Activated naive CD8-positive, alpha-beta T cell (primary cell): ENCODE measurements around the gene NME1.

ENCODE experiments used
- H3K27ac Mint-ChIP-seq: one replicate; pipeline ENCODE4 v1.8.0; 2021; ENCODE audit warnings: mixed read lengths
- H3K27me3 Mint-ChIP-seq: one replicate; pipeline ENCODE4 v1.8.0; 2021; ENCODE audit warnings: mixed read lengths
- H3K36me3 Mint-ChIP-seq: one replicate; pipeline ENCODE4 v1.8.0; 2021; ENCODE audit warnings: mixed read lengths
- H3K4me1 Mint-ChIP-seq: one replicate; pipeline ENCODE4 v1.8.0; 2021; ENCODE audit warnings: low read depth, mixed read lengths
- H3K4me3 Mint-ChIP-seq: one replicate; pipeline ENCODE4 v1.8.0; 2021; ENCODE audit warnings: mild to moderate bottlenecking, mixed read lengths
- H3K9me3 Mint-ChIP-seq: one replicate; pipeline ENCODE4 v1.8.0; 2021; ENCODE audit warnings: low read depth, mixed read lengths

The NME1 gene

DNA sequence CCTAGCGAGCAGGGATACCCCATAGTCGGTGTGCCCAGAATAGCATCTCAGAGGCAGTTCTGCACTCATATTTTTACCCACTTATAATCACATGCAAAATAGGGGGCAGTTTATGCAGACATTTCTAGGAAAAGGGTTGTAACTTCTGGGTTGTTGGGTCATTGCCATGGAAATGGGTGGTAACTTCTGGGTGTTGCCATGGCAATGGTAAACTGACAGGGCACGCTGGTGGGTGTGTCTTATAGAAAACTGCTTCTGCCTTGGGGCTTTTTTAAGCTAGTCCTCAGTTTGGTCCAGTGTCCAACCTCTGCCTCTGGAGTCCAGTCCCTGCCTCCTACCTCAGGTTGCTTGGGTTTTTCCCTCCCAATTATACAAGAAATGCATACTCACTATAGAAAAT, 25.3 kb upstream of the NME1 start:
- H3K4me3 Mint-ChIP-seq = no peak overlapping the region
- no peaks in the 10 kb centered on the region for H3K27me3 Mint-ChIP-seq
- no peaks in the 10 kb centered on the region for H3K9me3 Mint-ChIP-seq
- no peaks in the 10 kb centered on the region for H3K4me1 Mint-ChIP-seq
- no peaks in the 10 kb centered on the region for H3K36me3 Mint-ChIP-seq
- H3K27ac Mint-ChIP-seq = no peak overlapping the region

DNA sequence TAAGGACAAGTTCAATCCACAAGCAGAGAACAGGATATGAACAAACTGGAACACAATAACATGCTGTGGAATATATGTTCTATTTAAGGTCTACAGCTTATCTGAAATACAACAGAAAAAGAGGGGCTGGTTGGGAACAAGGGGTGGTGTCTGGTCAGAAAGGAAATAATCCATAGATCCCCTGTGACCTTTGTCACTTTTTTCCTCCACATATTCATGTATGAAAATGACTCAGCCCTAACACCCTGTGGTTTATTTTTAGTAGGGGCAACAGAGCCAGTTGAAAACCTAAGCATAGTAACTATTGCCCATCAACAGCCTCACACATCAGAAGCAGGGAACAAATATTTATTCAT, 20.4 kb upstream of the NME1 start:
- no peak overlapping the region for H3K27ac Mint-ChIP-seq
- H3K27me3 Mint-ChIP-seq = no peaks in the 10 kb centered on the region
- no peaks in the 10 kb centered on the region for H3K9me3 Mint-ChIP-seq
- no peaks in the 10 kb centered on the region for H3K36me3 Mint-ChIP-seq
- H3K4me3 Mint-ChIP-seq = no peak overlapping the region
- peaks cover 1% of the 10 kb centered on the region for H3K4me1 Mint-ChIP-seq

DNA sequence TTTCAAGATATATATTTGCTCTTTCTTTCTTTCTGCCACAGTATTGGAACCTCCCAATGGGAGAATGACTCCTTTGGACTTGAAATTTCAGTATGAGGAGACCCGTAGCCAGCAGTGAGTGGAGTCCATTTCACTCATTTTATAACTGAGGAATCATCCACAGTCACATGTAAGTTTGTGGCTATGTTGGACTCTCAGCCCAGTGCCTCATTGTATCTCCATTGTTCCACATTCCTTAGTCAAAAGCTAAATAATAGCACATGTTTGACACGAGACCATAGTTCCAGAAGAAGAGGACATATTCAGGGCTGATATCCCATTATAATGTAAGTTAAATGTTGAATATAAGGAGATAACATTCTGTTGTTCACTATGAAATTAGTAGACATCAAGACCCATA, 20.0 kb upstream of the NME1 start:
- Mint-ChIP-seq H3K4me3 (no peak overlapping the region), H3K4me1 (peaks cover 1% of the 10 kb centered on the region), H3K36me3 (no peaks in the 10 kb centered on the region), H3K27ac (no peak overlapping the region), H3K27me3 (no peaks in the 10 kb centered on the region), H3K9me3 (no peaks in the 10 kb centered on the region)

DNA sequence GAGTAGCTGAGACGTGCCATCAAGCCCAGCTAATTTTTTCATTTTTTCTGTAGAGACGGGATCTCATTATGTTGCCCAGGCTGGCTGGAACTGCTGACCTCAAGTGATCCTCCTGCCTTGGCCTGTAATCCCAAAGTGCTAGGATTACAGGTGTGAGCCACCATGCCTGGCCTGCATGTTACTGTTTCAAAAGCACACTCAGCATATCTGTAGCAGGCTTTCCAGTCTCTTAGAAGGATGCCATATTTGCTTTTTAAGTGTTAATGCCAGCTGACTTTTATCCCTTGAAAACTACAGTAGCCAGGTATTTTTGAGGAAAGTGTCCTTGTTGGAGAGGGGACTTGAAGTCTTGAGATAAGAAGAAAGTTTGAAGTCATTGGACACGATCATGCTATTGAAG, 17.4 kb upstream of the NME1 start:
- Mint-ChIP-seq H3K9me3 (no peaks in the 10 kb centered on the region), H3K27ac (no peak overlapping the region), H3K4me1 (peaks cover 1% of the 10 kb centered on the region), H3K36me3 (no peaks in the 10 kb centered on the region), H3K27me3 (no peaks in the 10 kb centered on the region), H3K4me3 (no peak overlapping the region)

DNA sequence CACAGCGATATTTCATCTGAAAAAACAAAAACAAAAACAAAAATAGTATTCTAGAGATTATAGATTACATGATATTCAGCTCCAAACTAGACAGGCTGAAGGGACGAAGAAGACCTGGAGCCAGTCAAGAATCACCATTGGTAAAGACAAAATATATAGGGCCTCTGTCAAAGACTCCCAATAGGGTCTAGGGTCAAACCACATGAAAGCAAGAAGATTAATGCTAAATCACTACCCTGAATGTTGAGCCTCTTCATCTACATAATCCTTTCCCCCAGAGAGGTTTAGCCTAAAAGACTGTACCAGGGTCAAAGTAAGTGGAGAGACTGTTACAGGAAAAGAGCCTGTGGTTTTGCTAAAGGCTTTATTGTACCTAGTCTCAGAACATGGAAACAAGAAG, 10.8 kb upstream of the NME1 start:
- no peak overlapping the region for H3K4me3 Mint-ChIP-seq
- no peaks in the 10 kb centered on the region for H3K9me3 Mint-ChIP-seq
- no peak overlapping the region for H3K27ac Mint-ChIP-seq
- H3K27me3 Mint-ChIP-seq = no peaks in the 10 kb centered on the region
- H3K4me1 Mint-ChIP-seq = peaks cover 2% of the 10 kb centered on the region
- no peaks in the 10 kb centered on the region for H3K36me3 Mint-ChIP-seq

DNA sequence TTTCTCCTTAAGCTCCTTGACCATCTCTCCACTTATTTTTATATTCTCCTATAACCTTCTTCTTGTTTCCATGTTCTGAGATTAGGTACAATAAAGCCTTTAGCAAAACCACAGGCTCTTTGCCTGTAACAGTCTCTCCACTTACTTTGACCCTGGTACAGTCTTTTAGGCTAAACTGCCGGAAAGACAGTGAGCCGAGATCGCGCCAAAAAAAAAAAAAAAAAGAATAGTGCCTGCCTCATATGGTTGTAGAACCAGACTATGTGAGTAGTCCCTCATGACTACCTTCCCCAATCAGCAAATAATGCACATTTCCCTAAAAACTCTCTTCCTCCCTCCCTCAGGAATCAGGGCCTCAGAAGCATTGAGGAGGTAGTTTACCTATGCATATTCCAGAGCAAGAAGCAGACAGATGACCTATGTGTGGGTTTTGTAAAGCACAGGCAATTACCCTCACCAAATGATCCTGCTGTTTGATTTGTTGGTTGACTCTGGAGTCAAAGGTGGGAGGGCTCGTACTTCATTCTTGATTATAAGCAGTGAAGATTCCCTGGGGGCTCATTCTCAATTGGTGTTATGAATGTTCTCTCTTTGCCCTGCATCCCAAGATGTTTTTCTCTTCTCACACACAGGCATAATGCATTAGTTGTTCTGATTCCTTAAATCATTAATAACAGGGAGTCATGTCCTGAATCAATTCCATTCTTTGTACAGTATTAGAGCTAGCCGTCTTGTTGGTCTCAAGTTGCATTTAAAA, 8.9 kb upstream of the NME1 start:
- no peaks in the 10 kb centered on the region for H3K9me3 Mint-ChIP-seq
- H3K27ac Mint-ChIP-seq = no peak overlapping the region
- no peak overlapping the region for H3K4me3 Mint-ChIP-seq
- H3K27me3 Mint-ChIP-seq = no peaks in the 10 kb centered on the region
- peaks cover 2% of the 10 kb centered on the region for H3K4me1 Mint-ChIP-seq
- no peaks in the 10 kb centered on the region for H3K36me3 Mint-ChIP-seq

DNA sequence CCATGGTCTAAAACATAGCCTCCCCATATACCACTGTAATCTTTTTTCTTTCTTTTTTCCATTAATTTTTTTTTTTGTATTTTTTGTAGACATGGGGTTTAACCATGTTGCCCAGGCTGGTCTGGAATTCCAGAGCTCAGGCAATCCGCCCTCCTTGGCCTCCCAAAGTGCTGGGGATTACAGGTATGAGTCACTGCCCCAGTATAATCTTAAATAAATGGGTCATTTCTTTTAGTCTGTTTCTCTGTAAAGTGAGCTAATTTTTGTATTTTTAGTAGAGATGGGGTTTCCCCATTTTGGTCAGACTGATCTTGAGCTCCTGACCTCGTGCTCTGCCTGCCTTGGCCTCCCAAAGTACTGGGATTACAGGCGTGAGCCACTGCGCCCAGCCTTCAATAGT, 5.7 kb upstream of the NME1 start:
- Mint-ChIP-seq H3K9me3 (no peaks in the 10 kb centered on the region), H3K4me3 (no peak overlapping the region), H3K36me3 (no peaks in the 10 kb centered on the region), H3K27me3 (no peaks in the 10 kb centered on the region), H3K4me1 (peaks cover 2% of the 10 kb centered on the region), H3K27ac (no peak overlapping the region)

DNA sequence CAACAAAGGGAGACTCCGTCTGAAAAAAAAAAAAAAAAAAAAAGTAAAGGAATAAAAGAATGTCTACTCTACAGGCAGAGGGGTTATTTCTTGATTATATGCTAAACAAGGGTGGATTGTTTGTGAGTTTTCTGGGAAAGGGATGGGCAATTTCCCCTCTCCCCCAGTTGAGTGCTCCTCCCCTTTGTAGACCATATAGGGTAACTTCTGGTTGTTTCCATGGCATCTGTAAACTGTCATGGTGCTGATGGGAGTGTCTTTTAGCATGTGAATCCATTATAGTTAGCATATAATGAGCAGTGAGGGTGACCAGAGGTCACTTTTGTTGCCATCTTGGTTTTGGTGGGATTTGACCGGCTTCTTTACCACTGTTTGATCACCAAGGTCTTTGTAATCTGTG, 4.2 kb upstream of the NME1 start:
- Mint-ChIP-seq H3K4me3 (no peak overlapping the region), H3K9me3 (no peaks in the 10 kb centered on the region), H3K27ac (no peak overlapping the region), H3K4me1 (peaks cover 2% of the 10 kb centered on the region), H3K27me3 (no peaks in the 10 kb centered on the region), H3K36me3 (no peaks in the 10 kb centered on the region)

DNA sequence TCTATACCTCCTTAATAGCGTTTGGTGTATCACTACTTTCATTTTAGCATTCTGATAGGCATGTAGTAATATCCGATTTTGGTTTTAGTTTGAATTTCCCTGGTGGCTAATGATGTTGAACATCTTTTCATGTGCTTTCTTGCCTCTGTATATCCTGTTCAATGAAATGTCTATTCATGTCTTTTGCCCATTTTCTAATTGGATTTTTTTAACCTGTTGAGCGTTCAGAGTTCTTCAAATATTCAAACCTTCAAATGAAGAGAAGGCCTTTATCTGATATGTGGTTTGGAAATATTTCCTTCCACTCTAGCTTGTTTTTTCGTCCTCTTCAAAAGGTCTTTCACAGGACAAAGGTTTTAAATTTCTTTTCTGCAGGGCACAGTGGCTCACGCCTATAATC, 2.4 kb upstream of the NME1 start:
- Mint-ChIP-seq H3K27ac (no peak overlapping the region), H3K27me3 (no peaks in the 10 kb centered on the region), H3K4me3 (no peak overlapping the region), H3K4me1 (peaks cover 11% of the 10 kb centered on the region), H3K36me3 (no peaks in the 10 kb centered on the region), H3K9me3 (no peaks in the 10 kb centered on the region)

DNA sequence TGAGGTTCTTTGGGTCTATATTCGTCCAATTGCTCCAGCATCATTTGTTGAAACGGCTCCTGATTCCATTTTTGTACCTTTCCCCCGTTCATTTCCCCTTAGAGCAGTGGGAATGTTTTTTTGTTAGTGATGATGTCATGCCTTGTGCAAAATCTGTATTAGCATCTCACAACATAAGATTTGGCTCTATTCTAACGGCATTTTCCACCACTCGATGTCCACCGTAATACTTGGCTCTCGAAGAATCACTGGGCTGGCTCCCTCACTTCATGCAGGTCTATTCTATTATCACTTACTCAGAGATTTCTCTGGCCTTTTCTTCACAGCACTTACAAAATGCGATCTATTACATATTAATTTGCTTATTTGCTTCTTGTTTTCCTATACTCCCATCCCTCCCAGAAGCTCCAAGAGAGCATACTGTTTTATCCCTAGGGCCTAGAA, 571 bp upstream of the NME1 start:
- Mint-ChIP-seq H3K4me3 (no peak overlapping the region), H3K36me3 (peaks cover 5% of the 10 kb centered on the region), H3K27me3 (no peaks in the 10 kb centered on the region), H3K4me1 (peaks cover 19% of the 10 kb centered on the region), H3K9me3 (no peaks in the 10 kb centered on the region), H3K27ac (no peak overlapping the region)

DNA sequence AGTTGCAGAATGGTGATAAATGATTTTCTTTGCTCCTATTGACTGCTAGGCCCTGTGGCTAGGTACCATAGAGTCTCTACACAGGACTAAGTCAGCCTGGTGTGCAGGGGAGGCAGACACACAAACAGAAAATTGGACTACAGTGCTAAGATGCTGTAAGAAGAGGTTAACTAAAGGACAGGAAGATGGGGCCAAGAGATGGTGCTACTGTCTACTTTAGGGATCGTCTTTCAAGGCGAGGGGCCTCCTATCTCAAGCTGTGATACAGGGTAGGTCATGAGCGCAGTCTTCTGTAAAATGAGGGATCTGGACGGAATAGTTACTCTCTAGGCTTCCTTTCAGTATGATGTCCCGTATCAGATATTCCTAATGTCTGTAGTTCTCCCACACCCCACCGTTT, 817 bp downstream of the NME1 start:
- Mint-ChIP-seq H3K27ac (no peak overlapping the region), H3K4me1 (peaks cover 26% of the 10 kb centered on the region), H3K36me3 (peaks cover 5% of the 10 kb centered on the region), H3K9me3 (no peaks in the 10 kb centered on the region), H3K4me3 (no peak overlapping the region), H3K27me3 (no peaks in the 10 kb centered on the region)

DNA sequence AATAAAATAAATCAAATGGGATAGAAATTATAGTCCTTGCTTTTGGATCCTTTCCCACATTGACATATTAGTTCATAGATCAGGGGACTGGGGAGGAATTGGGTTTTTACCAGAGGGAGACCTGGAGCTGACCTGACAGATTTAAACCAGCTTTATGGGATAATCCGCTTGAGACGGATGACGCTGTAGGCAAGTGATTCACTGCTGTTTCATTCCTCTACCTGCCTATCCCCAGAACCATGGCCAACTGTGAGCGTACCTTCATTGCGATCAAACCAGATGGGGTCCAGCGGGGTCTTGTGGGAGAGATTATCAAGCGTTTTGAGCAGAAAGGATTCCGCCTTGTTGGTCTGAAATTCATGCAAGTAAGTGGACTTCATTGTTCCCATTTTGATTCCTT, 2.1 kb downstream of the NME1 start:
- Mint-ChIP-seq H3K27ac (no peak overlapping the region), H3K36me3 (peaks cover 9% of the 10 kb centered on the region), H3K4me1 (peaks cover 29% of the 10 kb centered on the region), H3K27me3 (no peaks in the 10 kb centered on the region), H3K4me3 (no peak overlapping the region), H3K9me3 (no peaks in the 10 kb centered on the region)

DNA sequence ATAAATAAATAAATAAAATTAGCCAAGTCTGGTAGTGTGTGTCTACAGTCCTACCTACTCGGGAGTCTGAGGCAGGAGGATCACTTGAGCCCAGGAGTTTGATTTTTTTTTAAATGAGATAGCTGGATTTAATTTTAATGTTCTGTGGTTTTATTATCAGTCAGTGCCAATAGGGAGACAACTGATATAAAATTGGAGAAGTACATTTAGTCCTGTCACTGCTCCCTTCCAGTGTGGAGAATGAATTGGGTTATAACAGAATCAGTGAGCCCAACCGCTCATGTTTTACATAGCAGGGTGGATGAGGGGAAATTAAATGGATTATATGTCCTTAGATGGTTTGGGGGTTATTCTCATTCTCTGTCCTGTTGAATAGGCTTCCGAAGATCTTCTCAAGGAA, 6.2 kb downstream of the NME1 start:
- Mint-ChIP-seq H3K27ac (peak overlapping the region; percentile 41), H3K9me3 (no peaks in the 10 kb centered on the region), H3K36me3 (peaks cover 18% of the 10 kb centered on the region), H3K4me1 (peaks cover 29% of the 10 kb centered on the region), H3K27me3 (no peaks in the 10 kb centered on the region), H3K4me3 (no peak overlapping the region)

DNA sequence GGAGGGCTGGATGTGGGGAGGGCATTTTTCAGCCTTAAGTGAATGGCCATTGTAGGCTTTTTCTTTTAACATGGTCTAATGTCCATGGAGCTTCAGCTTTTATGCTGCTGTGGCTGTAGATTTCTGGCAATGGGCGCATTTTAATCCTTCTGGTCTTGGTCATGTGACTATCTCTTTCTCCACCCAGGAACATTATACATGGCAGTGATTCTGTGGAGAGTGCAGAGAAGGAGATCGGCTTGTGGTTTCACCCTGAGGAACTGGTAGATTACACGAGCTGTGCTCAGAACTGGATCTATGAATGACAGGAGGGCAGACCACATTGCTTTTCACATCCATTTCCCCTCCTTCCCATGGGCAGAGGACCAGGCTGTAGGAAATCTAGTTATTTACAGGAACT, 8.2 kb downstream of the NME1 start:
- H3K36me3 Mint-ChIP-seq = peaks cover 18% of the 10 kb centered on the region

DNA sequence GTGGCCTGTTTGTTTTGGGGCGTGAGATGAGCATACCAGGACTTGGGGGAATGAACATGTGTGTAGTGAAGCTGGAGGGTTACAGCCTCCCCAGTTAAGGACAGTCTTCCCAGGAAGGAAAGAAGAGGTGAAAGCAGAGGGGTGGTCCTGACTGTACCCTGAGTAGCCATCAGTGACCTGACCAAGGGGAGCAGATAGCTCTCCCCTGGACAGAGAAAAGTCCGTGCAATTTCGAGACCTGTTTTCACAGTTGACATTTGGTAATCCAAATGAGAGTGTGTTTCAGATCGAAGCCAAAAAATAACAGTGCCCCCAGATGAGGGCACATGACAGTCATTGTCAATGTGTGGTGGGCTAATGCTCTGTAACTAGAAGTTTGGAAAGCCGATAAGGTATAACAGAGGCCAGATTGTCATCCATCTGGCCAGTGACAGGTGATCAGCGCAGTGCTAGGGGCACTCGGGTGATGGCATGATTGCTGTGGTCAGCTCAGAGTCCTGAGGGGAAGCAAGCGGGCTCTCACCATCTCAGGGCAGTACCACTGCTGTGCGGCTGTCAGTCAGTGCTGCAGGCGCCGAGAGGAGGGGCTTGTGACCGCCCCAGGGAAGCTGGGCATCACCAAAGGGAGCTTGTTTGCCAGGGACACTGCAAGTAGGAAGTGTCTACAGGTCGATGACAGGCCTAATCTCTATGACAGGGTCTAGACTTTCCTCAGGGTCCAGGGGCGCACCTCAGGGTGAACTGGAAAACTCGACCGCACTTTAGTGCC, 11.7 kb downstream of the NME1 start:
- Mint-ChIP-seq H3K27ac (peak overlapping the region; percentile 97), H3K36me3 (peaks cover 20% of the 10 kb centered on the region), H3K4me1 (peaks cover 32% of the 10 kb centered on the region), H3K9me3 (no peaks in the 10 kb centered on the region), H3K4me3 (peak overlapping the region; percentile 93), H3K27me3 (no peaks in the 10 kb centered on the region)

More for the DNA sequence above, 8.2 kb downstream of the NME1 start:
- H3K27ac Mint-ChIP-seq = no peak overlapping the region
- H3K4me3 Mint-ChIP-seq = no peak overlapping the region
- H3K27me3 Mint-ChIP-seq = no peaks in the 10 kb centered on the region
- H3K4me1 Mint-ChIP-seq = peaks cover 32% of the 10 kb centered on the region
- H3K9me3 Mint-ChIP-seq = no peaks in the 10 kb centered on the region
